Lower leg skin (tissue), 3 donors: Measurements from ENCODE around the gene DTX2.

Experiments
- POLR2A ChIP-seq, 2 donors: fragments of 450-650 bp; IDR thresholded peaks; one replicate each; pipeline ENCODE4 v1.6.1; 2016 to 2017; ENCODE audit warnings: antibody characterized with exemption in 2 of 2, mild to moderate bottlenecking in 1 of 2, moderate library complexity in 1 of 2
- TF ChIP-seq, protein P1 (sequence below), 3 donors: fragments of 450-650 bp; IDR thresholded peaks; one replicate each; pipeline ENCODE4 v1.5.1; 2016; ENCODE audit warnings: antibody characterized with exemption in 3 of 3, mild to moderate bottlenecking in 3 of 3, moderate library complexity in 2 of 3

DNA sequence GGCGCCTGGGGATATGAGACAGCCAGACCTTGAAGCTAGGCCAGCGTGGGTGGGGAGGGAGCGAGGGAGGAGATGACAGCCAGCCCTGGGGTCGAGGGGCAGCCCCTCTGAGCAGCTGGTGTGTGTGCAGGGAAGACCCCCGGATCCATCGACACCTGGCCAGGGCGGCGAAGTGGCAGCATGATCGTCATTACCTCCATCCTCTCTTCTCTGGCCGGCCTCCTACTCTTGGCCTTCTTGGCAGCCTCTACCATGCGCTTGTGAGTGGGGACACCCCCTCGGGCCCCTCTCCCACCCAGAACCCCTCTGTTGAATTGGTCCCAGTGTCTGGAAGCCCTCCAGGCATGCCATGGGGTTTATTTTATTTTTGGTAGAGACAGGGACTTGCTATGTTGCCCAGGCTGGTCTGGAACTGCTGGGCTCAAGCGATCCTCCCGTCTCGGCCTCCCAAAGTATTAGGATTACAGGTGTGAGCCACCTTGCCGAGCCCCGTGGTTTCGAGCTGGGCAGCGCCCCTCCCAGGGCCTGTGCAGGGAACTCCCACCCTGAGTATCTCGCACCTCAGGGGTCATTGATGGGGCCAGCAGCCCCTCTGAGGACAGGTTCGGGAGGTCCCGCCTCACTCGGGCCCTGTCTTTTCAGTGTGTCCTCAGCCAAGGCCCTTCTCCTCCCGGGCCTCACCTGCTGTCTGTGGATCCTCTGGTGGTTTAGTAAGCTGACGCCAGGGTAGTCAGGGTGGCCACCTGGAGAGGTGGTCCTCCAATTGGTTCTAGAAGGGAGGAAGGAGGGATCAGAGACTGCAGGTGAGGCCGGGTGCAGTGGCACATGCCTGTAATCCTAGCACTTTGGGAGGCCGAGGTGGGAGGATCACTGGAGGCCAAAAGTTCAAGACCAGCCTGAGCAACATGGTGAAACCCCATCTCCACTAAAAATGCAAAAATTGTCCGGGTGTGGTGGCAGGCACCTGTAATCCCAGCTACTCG lies 52.6 kb downstream of the DTX2 start:
- TF ChIP-seq, protein P1, sequence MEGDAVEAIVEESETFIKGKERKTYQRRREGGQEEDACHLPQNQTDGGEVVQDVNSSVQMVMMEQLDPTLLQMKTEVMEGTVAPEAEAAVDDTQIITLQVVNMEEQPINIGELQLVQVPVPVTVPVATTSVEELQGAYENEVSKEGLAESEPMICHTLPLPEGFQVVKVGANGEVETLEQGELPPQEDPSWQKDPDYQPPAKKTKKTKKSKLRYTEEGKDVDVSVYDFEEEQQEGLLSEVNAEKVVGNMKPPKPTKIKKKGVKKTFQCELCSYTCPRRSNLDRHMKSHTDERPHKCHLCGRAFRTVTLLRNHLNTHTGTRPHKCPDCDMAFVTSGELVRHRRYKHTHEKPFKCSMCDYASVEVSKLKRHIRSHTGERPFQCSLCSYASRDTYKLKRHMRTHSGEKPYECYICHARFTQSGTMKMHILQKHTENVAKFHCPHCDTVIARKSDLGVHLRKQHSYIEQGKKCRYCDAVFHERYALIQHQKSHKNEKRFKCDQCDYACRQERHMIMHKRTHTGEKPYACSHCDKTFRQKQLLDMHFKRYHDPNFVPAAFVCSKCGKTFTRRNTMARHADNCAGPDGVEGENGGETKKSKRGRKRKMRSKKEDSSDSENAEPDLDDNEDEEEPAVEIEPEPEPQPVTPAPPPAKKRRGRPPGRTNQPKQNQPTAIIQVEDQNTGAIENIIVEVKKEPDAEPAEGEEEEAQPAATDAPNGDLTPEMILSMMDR (IDR thresholded peaks at IDR 0.05), result no peak
- no peak for TF ChIP-seq POLR2A (IDR thresholded peaks at IDR 0.05)
